GM19438 (cell line): ENCODE measurements around the gene P3R3URF.

Experiments used
- ATAC-seq: cut with Tn5 transposase; IDR thresholded peaks from one replicate; pipeline ENCODE4 v1.9.1; 2021; ENCODE audit warnings: low read depth; ENCODE audit not compliant: unreplicated experiment

Gene P3R3URF

GRCh38 chr1:46194641-46195193 is 18.4 kb upstream of the P3R3URF start:
- no peak for ATAC-seq

GRCh38 chr1:46193984-46194570 is 17.8 kb upstream of the P3R3URF start:
- no peak for ATAC-seq

GRCh38 chr1:46193285-46193684 is 17.0 kb upstream of the P3R3URF start:
- no peak for ATAC-seq

GRCh38 chr1:46192171-46192570 is 15.9 kb upstream of the P3R3URF start:
- ATAC-seq, result no peak

GRCh38 chr1:46191033-46191701 is 14.9 kb upstream of the P3R3URF start:
- ATAC-seq, result no peak

- no peak for ATAC-seq
Observed at GRCh38 chr1:46190539-46190938, 14.3 kb upstream of the P3R3URF start.

GRCh38 chr1:46188295-46189030 is 12.2 kb upstream of the P3R3URF start:
- no peak for ATAC-seq

GRCh38 chr1:46187106-46187869 is 11.0 kb upstream of the P3R3URF start:
- no peak for ATAC-seq

- ATAC-seq, result no peak
Observed at GRCh38 chr1:46186076-46186475, 9.8 kb upstream of the P3R3URF start.

- no peak for ATAC-seq
Observed at GRCh38 chr1:46184920-46185658, 8.8 kb upstream of the P3R3URF start.

GRCh38 chr1:46183926-46184557 is 7.8 kb upstream of the P3R3URF start:
- ATAC-seq, result no peak

GRCh38 chr1:46183079-46183847 is 7.0 kb upstream of the P3R3URF start:
- no peak for ATAC-seq

GRCh38 chr1:46181343-46182260 is 5.3 kb upstream of the P3R3URF start:
- ATAC-seq, result no peak

GRCh38 chr1:46180082-46180616 is 3.9 kb upstream of the P3R3URF start:
- ATAC-seq, result no peak

- no peak for ATAC-seq
Observed at GRCh38 chr1:46179138-46180081, 3.1 kb upstream of the P3R3URF start.

GRCh38 chr1:46175243-46175642 is 1.0 kb downstream of the P3R3URF start:
- no peak for ATAC-seq
